ENCODE measurements around the gene RRN3. TPM values are rescaled to one million over a fixed set of nuclear protein-coding genes. Genes with fewer than 3 reads are reported as not detected.
"Not testable (repeated sequence)": the region's sequence is repeated elsewhere in the genome, so short reads cannot be mapped to it uniquely, and the experiment has no call there.

The RRN3 gene
- total and polyA plus RNA-seq, 5 donors from 2014 or later, result 21.6 to 31.3 (median 28.0) TPM

DNA sequence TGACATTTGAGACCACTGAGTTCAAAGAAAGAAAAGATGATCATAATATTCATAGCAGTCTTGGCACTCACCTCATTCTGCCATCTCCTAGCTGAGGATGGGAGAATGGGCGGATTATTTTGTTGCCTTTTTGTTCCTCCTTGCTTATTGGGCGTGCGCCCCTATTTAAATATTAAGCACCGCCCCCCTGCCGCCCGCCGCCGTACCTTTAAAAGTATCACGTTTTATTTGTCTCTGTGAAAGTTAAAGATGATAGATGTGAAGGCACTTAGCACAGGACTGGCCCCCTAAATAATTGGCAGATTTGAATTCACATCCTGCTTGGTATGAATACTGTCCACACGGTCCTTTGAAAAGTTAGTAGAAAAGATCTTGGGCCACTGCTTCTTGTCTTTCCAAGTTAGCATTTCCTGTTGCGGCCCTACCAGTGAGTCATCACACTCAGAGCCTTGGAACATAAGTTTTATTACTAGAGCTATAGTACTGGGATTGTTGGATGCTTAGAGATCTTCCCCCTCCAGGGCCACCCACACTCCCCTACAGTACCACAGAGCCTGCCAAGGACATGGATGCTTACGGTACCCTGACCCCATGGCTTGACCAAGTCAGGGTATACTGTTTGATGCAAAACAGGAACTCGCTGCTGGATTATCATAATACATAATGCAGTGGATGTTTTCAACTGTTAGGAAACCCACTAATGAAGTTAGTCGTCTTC is 68.7 kb downstream of the RRN3 start:
- not testable (repeated sequence) for H3K9me3 ChIP-seq (ENCODE audit: control insufficient read depth in 2 of 2, low read length in 2 of 2); H3K4me3 ChIP-seq (ENCODE audit: low read depth, low read length); ATAC-seq (ENCODE audit: low read depth in 2 of 2); H3K27ac ChIP-seq (ENCODE audit: insufficient read depth, low read length, poor library complexity, severe bottlenecking); H3K27me3 ChIP-seq (ENCODE audit: control insufficient read depth, insufficient read depth, low read length); H3K4me1 ChIP-seq (ENCODE audit: control insufficient read depth, insufficient read depth, low read length, poor library complexity, severe bottlenecking); H3K9me3 Mint-ChIP-seq; H3K27me3 Mint-ChIP-seq; DNase-seq
- Mint-ChIP-seq H3K27ac (peak overlapping the region in 2 of 3 donors; percentile 49 to 66), H3K4me3 (peak overlapping the region in 1 of 4 donors; percentile 7), H3K4me1 (peaks cover 0 to 20% (median 7%) of the 10 kb centered on the region in 4 donors), H3K36me3 (peaks cover 44% of the 10 kb centered on the region)
- H3K36me3 ChIP-seq (ENCODE audit: control insufficient read depth, insufficient read depth, low read length), result peaks cover 30% of the 10 kb centered on the region

DNA sequence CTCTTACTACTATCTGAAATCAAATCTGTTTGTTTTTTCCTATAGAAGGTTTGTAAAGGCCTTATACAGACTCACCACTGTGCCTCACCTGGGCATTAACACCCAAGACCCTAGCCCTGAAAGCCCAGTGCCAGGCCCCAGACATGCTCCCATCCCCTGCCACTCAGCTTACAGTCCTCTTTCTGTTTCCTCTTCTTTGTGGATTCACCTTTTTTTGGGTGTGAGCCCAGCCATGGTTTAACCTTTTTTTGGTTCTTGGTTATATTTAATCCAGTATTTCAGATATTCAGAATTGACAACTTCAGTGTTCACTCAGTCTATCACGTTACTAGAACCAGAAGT is 69.2 kb downstream of the RRN3 start:
- H3K4me3 ChIP-seq (ENCODE audit: low read depth, low read length); H3K27ac ChIP-seq (ENCODE audit: insufficient read depth, low read length, poor library complexity, severe bottlenecking); H3K27me3 ChIP-seq (ENCODE audit: control insufficient read depth, insufficient read depth, low read length); H3K4me1 ChIP-seq (ENCODE audit: control insufficient read depth, insufficient read depth, low read length, poor library complexity, severe bottlenecking); H3K4me3 Mint-ChIP-seq; DNase-seq; H3K27me3 Mint-ChIP-seq; ATAC-seq (ENCODE audit: low read depth in 2 of 2); H3K9me3 Mint-ChIP-seq; H3K9me3 ChIP-seq (ENCODE audit: control insufficient read depth in 2 of 2, low read length in 2 of 2): not testable (repeated sequence)
- peaks cover 44% of the 10 kb centered on the region for H3K36me3 Mint-ChIP-seq
- H3K27ac Mint-ChIP-seq, result peak overlapping the region; percentile 41 to 66 (median 49)
- H3K4me1 Mint-ChIP-seq, result peaks cover 0 to 23% (median 7%) of the 10 kb centered on the region in 4 donors
- H3K36me3 ChIP-seq (ENCODE audit: control insufficient read depth, insufficient read depth, low read length), result peaks cover 30% of the 10 kb centered on the region

DNA sequence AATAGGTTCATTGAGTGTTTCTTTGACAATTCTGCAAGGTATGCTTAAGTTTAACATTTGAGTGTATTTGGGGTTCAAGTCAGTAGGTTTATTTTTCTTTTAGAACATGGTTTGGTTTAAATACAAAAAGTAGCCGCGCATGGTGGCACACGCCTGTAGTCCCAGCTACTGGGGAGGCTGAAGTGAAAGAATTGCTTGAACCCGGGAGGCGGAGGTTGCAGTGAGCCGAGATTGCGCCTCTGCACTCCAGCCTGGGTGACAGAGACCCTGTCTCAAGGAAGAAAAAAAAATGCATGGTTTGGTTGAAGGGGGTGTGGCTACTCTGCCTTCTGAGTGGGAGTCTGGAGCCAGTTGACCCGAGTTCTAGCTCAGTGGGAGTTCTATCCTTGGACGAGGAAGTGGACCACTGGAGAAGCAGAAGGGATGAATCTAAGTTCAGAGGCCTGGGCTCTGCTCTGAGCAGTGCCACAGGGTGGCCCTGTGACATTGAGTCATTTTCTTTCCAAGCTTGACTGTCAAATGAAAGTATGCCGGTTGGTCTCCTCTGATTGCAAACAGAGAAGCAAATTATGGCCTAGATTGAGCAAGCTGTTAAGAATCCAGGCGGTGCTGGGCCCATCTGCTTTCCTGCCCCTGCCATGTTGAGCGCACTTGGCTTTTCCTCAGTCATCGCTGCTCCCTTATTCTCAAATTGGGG is 70.5 kb downstream of the RRN3 start:
- H3K27ac ChIP-seq (ENCODE audit: insufficient read depth, low read length, poor library complexity, severe bottlenecking); ATAC-seq (ENCODE audit: low read depth in 2 of 2); H3K9me3 ChIP-seq (ENCODE audit: control insufficient read depth in 2 of 2, low read length in 2 of 2); H3K4me1 ChIP-seq (ENCODE audit: control insufficient read depth, insufficient read depth, low read length, poor library complexity, severe bottlenecking); H3K4me3 ChIP-seq (ENCODE audit: low read depth, low read length); H3K27me3 Mint-ChIP-seq; H3K27me3 ChIP-seq (ENCODE audit: control insufficient read depth, insufficient read depth, low read length); DNase-seq; H3K4me3 Mint-ChIP-seq; H3K9me3 Mint-ChIP-seq: not testable (repeated sequence)
- H3K36me3 ChIP-seq (ENCODE audit: control insufficient read depth, insufficient read depth, low read length), result peaks cover 36% of the 10 kb centered on the region
- H3K36me3 Mint-ChIP-seq, result peaks cover 48% of the 10 kb centered on the region
- H3K4me1 Mint-ChIP-seq, result peaks cover 0 to 21% (median 7%) of the 10 kb centered on the region in 4 donors
- H3K27ac Mint-ChIP-seq, result peak overlapping the region in 2 of 3 donors; percentile 49 to 59

DNA sequence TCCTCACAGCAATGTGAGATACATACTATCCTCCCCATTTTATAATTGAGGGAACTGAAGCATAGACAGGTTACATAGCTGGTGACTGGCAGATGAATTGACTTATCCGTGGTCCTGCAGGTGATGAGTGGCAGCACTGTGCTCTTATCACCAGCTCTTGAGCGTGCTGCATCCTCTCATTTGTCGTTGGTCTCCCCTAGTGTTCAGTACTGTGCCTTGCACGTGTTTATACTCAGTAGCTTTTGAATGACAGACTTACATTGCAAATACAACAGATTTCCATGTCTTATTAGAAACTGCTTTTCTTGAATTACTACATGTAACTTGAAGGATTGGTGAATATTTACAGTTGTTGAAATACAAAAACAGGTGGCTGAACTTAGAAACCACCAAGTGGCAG is 71.9 kb downstream of the RRN3 start:
- peak; percentile 27 to 84 (median 75) for DNase-seq
- not testable (repeated sequence) for H3K27me3 Mint-ChIP-seq; H3K27me3 ChIP-seq (ENCODE audit: control insufficient read depth, insufficient read depth, low read length); H3K4me3 ChIP-seq (ENCODE audit: low read depth, low read length); H3K4me3 Mint-ChIP-seq; H3K4me1 ChIP-seq (ENCODE audit: control insufficient read depth, insufficient read depth, low read length, poor library complexity, severe bottlenecking); H3K9me3 Mint-ChIP-seq; H3K9me3 ChIP-seq (ENCODE audit: control insufficient read depth in 2 of 2, low read length in 2 of 2)
- Mint-ChIP-seq H3K27ac (peak overlapping the region; percentile 0 to 47 (median 17)), H3K36me3 (peaks cover 45% of the 10 kb centered on the region), H3K4me1 (peaks cover 3 to 18% (median 8%) of the 10 kb centered on the region in 4 donors)
- peak; percentile 96 to 99 for ATAC-seq (ENCODE audit: low read depth in 2 of 2)
- peak overlapping the region; percentile 28 for H3K27ac ChIP-seq (ENCODE audit: insufficient read depth, low read length, poor library complexity, severe bottlenecking)
- peaks cover 44% of the 10 kb centered on the region for H3K36me3 ChIP-seq (ENCODE audit: control insufficient read depth, insufficient read depth, low read length)

DNA sequence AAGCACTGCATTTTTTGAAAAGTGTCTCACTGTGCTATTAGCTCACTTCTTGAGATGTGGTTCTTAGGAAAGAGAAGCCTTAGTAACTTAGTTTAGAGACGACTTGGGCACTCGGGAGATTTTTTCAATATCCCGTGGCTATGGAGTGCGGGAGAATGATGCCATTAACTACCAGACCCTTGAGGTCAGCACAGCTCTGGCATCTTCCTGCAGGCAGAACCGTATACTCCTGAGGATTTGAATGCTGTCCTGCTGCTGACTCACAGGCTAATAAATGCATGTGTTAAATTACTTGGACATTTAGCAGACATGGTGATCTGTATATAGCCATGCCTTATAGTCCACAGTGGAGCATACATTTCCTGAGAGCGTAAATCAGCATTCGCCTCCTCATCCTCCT is 72.6 kb downstream of the RRN3 start:
- H3K9me3 ChIP-seq (ENCODE audit: control insufficient read depth in 2 of 2, low read length in 2 of 2); DNase-seq; H3K4me3 ChIP-seq (ENCODE audit: low read depth, low read length); H3K4me3 Mint-ChIP-seq; H3K9me3 Mint-ChIP-seq; ATAC-seq (ENCODE audit: low read depth in 2 of 2); H3K27me3 ChIP-seq (ENCODE audit: control insufficient read depth, insufficient read depth, low read length); H3K27me3 Mint-ChIP-seq; H3K4me1 ChIP-seq (ENCODE audit: control insufficient read depth, insufficient read depth, low read length, poor library complexity, severe bottlenecking); H3K27ac ChIP-seq (ENCODE audit: insufficient read depth, low read length, poor library complexity, severe bottlenecking): not testable (repeated sequence)
- peaks cover 5 to 22% (median 12%) of the 10 kb centered on the region in 4 donors for H3K4me1 Mint-ChIP-seq
- peak overlapping the region in 1 of 3 donors; percentile 4 for H3K27ac Mint-ChIP-seq
- peaks cover 48% of the 10 kb centered on the region for H3K36me3 Mint-ChIP-seq
- peaks cover 45% of the 10 kb centered on the region for H3K36me3 ChIP-seq (ENCODE audit: control insufficient read depth, insufficient read depth, low read length)

- H3K36me3 ChIP-seq (ENCODE audit: control insufficient read depth, insufficient read depth, low read length), result peaks cover 33% of the 10 kb centered on the region
- Mint-ChIP-seq H3K36me3 (peaks cover 32% of the 10 kb centered on the region), H3K4me3 (peak overlapping the region in 1 of 4 donors; percentile 14), H3K4me1 (peaks cover 11 to 48% (median 29%) of the 10 kb centered on the region in 4 donors), H3K27ac (peak overlapping the region; percentile 74 to 82 (median 74))
- H3K27me3 Mint-ChIP-seq; H3K9me3 ChIP-seq (ENCODE audit: control insufficient read depth in 2 of 2, low read length in 2 of 2); H3K27ac ChIP-seq (ENCODE audit: insufficient read depth, low read length, poor library complexity, severe bottlenecking); DNase-seq; H3K4me3 ChIP-seq (ENCODE audit: low read depth, low read length); H3K9me3 Mint-ChIP-seq; H3K27me3 ChIP-seq (ENCODE audit: control insufficient read depth, insufficient read depth, low read length); ATAC-seq (ENCODE audit: low read depth in 2 of 2): not testable (repeated sequence)
- H3K4me1 ChIP-seq (ENCODE audit: control insufficient read depth, insufficient read depth, low read length, poor library complexity, severe bottlenecking), result peaks cover 13% of the 10 kb centered on the region
Observed at GRCh38 chr16:15016951-15017580, 77.0 kb downstream of the RRN3 start.

DNA sequence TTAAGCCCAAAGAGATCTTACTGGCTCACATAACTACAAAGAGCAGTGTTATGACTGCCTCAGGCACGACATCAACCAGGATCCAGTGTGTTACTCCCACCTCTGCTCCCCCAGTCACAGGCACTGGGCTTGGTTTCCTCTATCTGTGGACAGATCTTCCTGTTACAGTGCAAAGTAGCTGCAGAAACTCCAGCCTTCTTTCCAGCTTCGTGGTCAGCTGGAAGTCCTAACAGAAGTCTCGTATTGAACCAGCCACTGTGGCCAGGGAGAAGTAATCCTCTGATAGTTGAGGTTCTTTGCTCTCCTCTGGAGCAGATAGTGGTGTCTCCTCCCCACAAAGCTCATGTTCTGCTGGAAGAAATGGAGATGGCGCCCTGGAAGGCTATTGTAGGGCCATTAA is 77.7 kb downstream of the RRN3 start:
- Mint-ChIP-seq H3K4me1 (peaks cover 13 to 49% (median 24%) of the 10 kb centered on the region in 4 donors), H3K36me3 (peaks cover 32% of the 10 kb centered on the region), H3K27ac (peak overlapping the region; percentile 71 to 74 (median 74))
- H3K9me3 Mint-ChIP-seq; DNase-seq; H3K27me3 Mint-ChIP-seq; H3K27me3 ChIP-seq (ENCODE audit: control insufficient read depth, insufficient read depth, low read length); H3K4me3 Mint-ChIP-seq; ATAC-seq (ENCODE audit: low read depth in 2 of 2); H3K27ac ChIP-seq (ENCODE audit: insufficient read depth, low read length, poor library complexity, severe bottlenecking); H3K9me3 ChIP-seq (ENCODE audit: control insufficient read depth in 2 of 2, low read length in 2 of 2); H3K4me3 ChIP-seq (ENCODE audit: low read depth, low read length); H3K4me1 ChIP-seq (ENCODE audit: control insufficient read depth, insufficient read depth, low read length, poor library complexity, severe bottlenecking): not testable (repeated sequence)
- peaks cover 29% of the 10 kb centered on the region for H3K36me3 ChIP-seq (ENCODE audit: control insufficient read depth, insufficient read depth, low read length)
